ENCODE results near the gene DVL1. TPM values are rescaled to one million over a fixed set of nuclear protein-coding genes. Genes with fewer than 3 reads are reported as not detected.

The DVL1 gene
- total and polyA plus RNA-seq, 2 of the 13 experiments (the other 11 are each of a cell fraction or from before 2014, with no cell fraction given), result 30.8 to 60.4 TPM

DNA sequence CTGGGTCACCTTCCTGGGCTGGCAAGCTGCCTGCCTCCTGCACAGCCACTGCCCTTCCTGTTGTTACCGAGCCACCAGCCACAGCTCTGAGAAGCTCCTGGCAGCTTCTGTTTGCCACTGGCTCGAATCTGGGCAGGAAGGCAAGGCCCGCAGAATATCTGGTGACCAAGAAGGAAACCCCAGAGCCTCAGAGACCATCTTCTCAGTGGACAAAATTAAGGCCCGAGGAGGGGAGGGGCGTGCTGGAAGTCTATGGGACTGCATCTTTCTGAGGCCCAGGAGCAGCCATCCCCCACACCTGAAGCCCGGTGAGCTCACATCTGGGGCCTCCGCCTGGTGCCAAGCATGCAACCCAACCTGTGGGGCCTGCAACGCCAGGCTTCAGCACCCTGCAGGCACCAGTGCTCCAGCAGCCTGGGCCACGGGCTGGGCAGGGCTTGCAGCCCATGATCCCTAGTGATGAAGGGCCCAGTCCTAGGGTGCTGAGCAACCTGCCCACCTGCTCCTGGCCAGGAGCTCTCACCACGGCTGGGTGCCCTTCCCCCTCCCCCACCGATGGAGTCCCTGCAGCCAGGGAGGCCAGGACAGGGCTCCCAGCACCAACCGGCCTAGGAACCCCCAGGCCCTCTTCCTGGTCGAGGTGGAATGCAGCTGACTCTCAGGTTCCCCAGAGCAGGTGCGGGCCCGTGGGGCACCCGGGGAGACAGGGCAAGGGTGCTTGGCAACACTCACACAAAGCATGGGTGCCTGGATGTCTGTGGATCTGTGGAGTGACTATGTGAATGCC, 23.7 kb downstream of the DVL1 start (continued):
- TF ChIP-seq, protein P1, sequence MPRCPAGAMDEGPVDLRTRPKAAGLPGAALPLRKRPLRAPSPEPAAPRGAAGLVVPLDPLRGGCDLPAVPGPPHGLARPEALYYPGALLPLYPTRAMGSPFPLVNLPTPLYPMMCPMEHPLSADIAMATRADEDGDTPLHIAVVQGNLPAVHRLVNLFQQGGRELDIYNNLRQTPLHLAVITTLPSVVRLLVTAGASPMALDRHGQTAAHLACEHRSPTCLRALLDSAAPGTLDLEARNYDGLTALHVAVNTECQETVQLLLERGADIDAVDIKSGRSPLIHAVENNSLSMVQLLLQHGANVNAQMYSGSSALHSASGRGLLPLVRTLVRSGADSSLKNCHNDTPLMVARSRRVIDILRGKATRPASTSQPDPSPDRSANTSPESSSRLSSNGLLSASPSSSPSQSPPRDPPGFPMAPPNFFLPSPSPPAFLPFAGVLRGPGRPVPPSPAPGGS (CRISPR knock-in tag; IDR thresholded peaks at IDR 0.05), result peak; percentile 65; the same call in 1 of the 2 replicates
- no peak for TF ChIP-seq ZNF790 (CRISPR knock-in tag; IDR thresholded peaks at IDR 0.05; ENCODE audit: borderline replicate concordance)
- TF ChIP-seq, protein P2, sequence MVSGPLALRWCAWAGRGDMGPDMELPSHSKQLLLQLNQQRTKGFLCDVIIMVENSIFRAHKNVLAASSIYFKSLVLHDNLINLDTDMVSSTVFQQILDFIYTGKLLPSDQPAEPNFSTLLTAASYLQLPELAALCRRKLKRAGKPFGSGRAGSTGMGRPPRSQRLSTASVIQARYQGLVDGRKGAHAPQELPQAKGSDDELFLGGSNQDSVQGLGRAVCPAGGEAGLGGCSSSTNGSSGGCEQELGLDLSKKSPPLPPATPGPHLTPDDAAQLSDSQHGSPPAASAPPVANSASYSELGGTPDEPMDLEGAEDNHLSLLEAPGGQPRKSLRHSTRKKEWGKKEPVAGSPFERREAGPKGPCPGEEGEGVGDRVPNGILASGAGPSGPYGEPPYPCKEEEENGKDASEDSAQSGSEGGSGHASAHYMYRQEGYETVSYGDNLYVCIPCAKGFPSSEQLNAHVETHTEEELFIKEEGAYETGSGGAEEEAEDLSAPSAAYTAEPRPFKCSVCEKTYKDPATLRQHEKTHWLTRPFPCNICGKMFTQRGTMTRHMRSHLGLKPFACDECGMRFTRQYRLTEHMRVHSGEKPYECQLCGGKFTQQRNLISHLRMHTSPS (CRISPR knock-in tag; IDR thresholded peaks at IDR 0.05; ENCODE audit: low read depth), result no peak
- no peak for TF ChIP-seq MAF1 (CRISPR knock-in tag; IDR thresholded peaks at IDR 0.05; ENCODE audit: borderline replicate concordance)
- TF ChIP-seq ZNF225 (CRISPR knock-in tag; IDR thresholded peaks at IDR 0.05), result 0 out of 2 replicates have a peak, but pooled peaks have one; percentile 5
- TF ChIP-seq, protein P3, sequence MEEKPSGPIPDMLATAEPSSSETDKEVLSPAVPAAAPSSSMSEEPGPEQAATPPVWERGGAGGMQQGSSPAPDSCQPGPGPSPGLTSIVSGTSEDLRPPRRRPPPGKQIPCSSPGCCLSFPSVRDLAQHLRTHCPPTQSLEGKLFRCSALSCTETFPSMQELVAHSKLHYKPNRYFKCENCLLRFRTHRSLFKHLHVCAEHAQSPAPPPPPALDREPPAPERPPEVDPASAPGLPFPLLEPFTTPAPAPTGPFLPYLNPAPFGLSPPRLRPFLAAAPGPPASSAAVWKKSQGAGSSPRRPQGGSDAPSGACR (CRISPR knock-in tag; IDR thresholded peaks at IDR 0.05), result no peak
- TF ChIP-seq SRSF1 (optimal IDR thresholded peaks at IDR 0.05; ENCODE audit: low read depth, low read length), result no peak
- no peak for TF ChIP-seq ZNF451 (CRISPR knock-in tag; IDR thresholded peaks at IDR 0.05)
- TF ChIP-seq SNAI1 (CRISPR knock-in tag; IDR thresholded peaks at IDR 0.05; ENCODE audit: borderline replicate concordance), result no peak
- TF ChIP-seq ZFP41 (CRISPR knock-in tag; IDR thresholded peaks at IDR 0.05; ENCODE audit: borderline replicate concordance), result no peak
- TF ChIP-seq ZNF713 (CRISPR knock-in tag; IDR thresholded peaks at IDR 0.05), result no peak
- 0 out of 2 replicates have a peak, but pooled peaks have one; percentile 1 for TF ChIP-seq RFXAP (CRISPR knock-in tag; IDR thresholded peaks at IDR 0.05; ENCODE audit: borderline replicate concordance)
- no peak for TF ChIP-seq ZNF569 (CRISPR knock-in tag; IDR thresholded peaks at IDR 0.05; ENCODE audit: borderline replicate concordance)
- 0 out of 2 replicates have a peak, but pooled peaks have one; percentile 15 for TF ChIP-seq ZNF619 (CRISPR knock-in tag; IDR thresholded peaks at IDR 0.05)
- TF ChIP-seq NONO (IDR thresholded peaks at IDR 0.05), result no peak
- TF ChIP-seq NONO (CRISPR knock-in tag; conservative IDR thresholded peaks at IDR 0.05), result no peak
- TF ChIP-seq ZNF720 (CRISPR knock-in tag; IDR thresholded peaks at IDR 0.05), result no peak
- TF ChIP-seq ZBTB21 (CRISPR knock-in tag; IDR thresholded peaks at IDR 0.05), result no peak
- no peak for TF ChIP-seq GZF1 (CRISPR knock-in tag; IDR thresholded peaks at IDR 0.05)
- TF ChIP-seq, protein P4, sequence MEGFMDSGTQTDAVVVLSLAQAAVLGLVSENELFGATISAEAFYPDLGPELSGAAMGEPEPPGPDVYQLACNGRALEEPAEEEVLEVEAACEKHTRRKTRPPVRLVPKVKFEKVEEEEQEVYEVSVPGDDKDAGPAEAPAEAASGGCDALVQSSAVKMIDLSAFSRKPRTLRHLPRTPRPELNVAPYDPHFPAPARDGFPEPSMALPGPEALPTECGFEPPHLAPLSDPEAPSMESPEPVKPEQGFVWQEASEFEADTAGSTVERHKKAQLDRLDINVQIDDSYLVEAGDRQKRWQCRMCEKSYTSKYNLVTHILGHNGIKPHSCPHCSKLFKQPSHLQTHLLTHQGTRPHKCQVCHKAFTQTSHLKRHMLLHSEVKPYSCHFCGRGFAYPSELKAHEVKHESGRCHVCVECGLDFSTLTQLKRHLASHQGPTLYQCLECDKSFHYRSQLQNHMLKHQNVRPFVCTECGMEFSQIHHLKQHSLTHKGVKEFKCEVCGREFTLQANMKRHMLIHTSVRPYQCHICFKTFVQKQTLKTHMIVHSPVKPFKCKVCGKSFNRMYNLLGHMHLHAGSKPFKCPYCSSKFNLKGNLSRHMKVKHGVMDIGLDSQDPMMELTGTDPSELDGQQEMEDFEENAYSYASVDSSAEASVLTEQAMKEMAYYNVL (CRISPR knock-in tag; IDR thresholded peaks at IDR 0.05; ENCODE audit: borderline replicate concordance), result 0 out of 2 replicates have a peak, but pooled peaks have one; percentile 13

All from HepG2 (cell line).